Measurements from ENCODE around the gene PDS5B. TPM values are rescaled to one million over a fixed set of nuclear protein-coding genes. Genes with fewer than 3 reads are reported as not detected.
A peak's percentile ranks its signal among the peaks of the same experiment; 100 is the strongest.

Gene PDS5B
- total and polyA plus RNA-seq, 9 of the 15 experiments (the other 6 are each of a cell fraction or from before 2014, with no cell fraction given): 6.2 to 23.7 (median 13.1) TPM

GRCh38 chr13:32781906-32782305, 195.7 kb downstream of the PDS5B start:
- POLR2A ChIA-PET: no interaction called here
- BruUV-seq (replicated peaks): no TSS peak
- Histone ChIP-seq H3K9me1 (ENCODE audit: control insufficient read depth, insufficient read depth, low read length) (no peaks in the 10 kb centered on the region), H3K4me3 (no peak overlapping the region), H3K9me3 (replicated peaks; ENCODE audit: control insufficient read depth, insufficient read depth, low read depth, low read length) (no peaks in the 10 kb centered on the region), H3K4me2 (ENCODE audit: insufficient read depth, low read length) (no peak overlapping the region), H3K27me3 (ENCODE audit: control insufficient read depth in 2 of 2, insufficient read depth in 2 of 2, low read length in 2 of 2) (no peaks in the 10 kb centered on the region), H4K20me1 (replicated peaks; ENCODE audit: control insufficient read depth, insufficient read depth, low read length) (no peaks in the 10 kb centered on the region), H2AFZ (ENCODE audit: low read depth, low read length) (no peak overlapping the region), H3K4me1 (replicated peaks in 1 of 2; ENCODE audit: control insufficient read depth in 2 of 2, insufficient read depth in 2 of 2, low read length in 2 of 2) (no peaks in the 10 kb centered on the region), H3K36me3 (ENCODE audit: control insufficient read depth, insufficient read depth, low read length) (peaks cover 2% of the 10 kb centered on the region; the same call in 1 of the 3 replicates), H3K79me2 (ENCODE audit: control insufficient read depth, insufficient read depth, low read length) (no peaks in the 10 kb centered on the region), H3K9ac (ENCODE audit: insufficient read depth in 1 of 2, low read depth in 2 of 2, low read length in 2 of 2) (no peak overlapping the region), H3K27ac (ENCODE audit: extremely low read depth, low read depth, low read length) (no peak overlapping the region)
- FAIRE-seq (no peak), DNase-seq (ENCODE audit: extremely low read depth in 1 of 4, low spot score in 3 of 4) (no peak), ATAC-seq (no peak)
- CTCF ChIA-PET (ENCODE audit: low intra/inter-chr PET ratio): no interaction called here
- intact Hi-C loops (cut with micrococcal nuclease): no loop called here
- TF ChIP-seq C11orf30 (IDR thresholded peaks at IDR 0.05; ENCODE audit: low read depth) (peak; percentile 35; the same call in 1 of the 2 replicates), ZNF316 (IDR thresholded peaks at IDR 0.05) (peak; percentile 78), ATF1 (CRISPR knock-in tag; IDR thresholded peaks at IDR 0.05) (no peak), ATF1 (tag; IDR thresholded peaks at IDR 0.05) (no peak)
- in situ Hi-C loops (cut with MboI): no loop called here
- 87% methylated on average over 2 of the region's 2 CpGs for WGBS (ENCODE audit: insufficient coverage, low coverage, missing lambda C conversion rate)

- Histone ChIP-seq H3K4me2 (ENCODE audit: insufficient read depth, low read length) (no peak overlapping the region), H3K9me1 (ENCODE audit: control insufficient read depth, insufficient read depth, low read length) (no peaks in the 10 kb centered on the region), H3K27ac (ENCODE audit: extremely low read depth, low read depth, low read length) (no peak overlapping the region), H3K9ac (ENCODE audit: insufficient read depth in 1 of 2, low read depth in 2 of 2, low read length in 2 of 2) (no peak overlapping the region), H3K9me3 (replicated peaks; ENCODE audit: control insufficient read depth, insufficient read depth, low read depth, low read length) (no peaks in the 10 kb centered on the region), H3K36me3 (ENCODE audit: control insufficient read depth, insufficient read depth, low read length) (peaks cover 2% of the 10 kb centered on the region; the same call in 1 of the 3 replicates), H4K20me1 (replicated peaks; ENCODE audit: control insufficient read depth, insufficient read depth, low read length) (no peaks in the 10 kb centered on the region), H3K79me2 (ENCODE audit: control insufficient read depth, insufficient read depth, low read length) (no peaks in the 10 kb centered on the region), H2AFZ (ENCODE audit: low read depth, low read length) (no peak overlapping the region), H3K4me3 (no peak overlapping the region), H3K27me3 (ENCODE audit: control insufficient read depth in 2 of 2, insufficient read depth in 2 of 2, low read length in 2 of 2) (no peaks in the 10 kb centered on the region), H3K4me1 (replicated peaks in 1 of 2; ENCODE audit: control insufficient read depth in 2 of 2, insufficient read depth in 2 of 2, low read length in 2 of 2) (no peaks in the 10 kb centered on the region)
- in situ Hi-C loops (cut with MboI) (no loop called here), intact Hi-C loops (cut with micrococcal nuclease) (no loop called here)
- DNase-seq (ENCODE audit: extremely low read depth in 1 of 4, low spot score in 3 of 4) (no peak), FAIRE-seq (no peak), ATAC-seq (no peak)
- WGBS (ENCODE audit: insufficient coverage, low coverage, missing lambda C conversion rate): 11% methylated on average over 3 of the region's 3 CpGs
- no TSS peak for BruUV-seq (replicated peaks)
- CTCF ChIA-PET (ENCODE audit: low intra/inter-chr PET ratio): no interaction called here
- POLR2A ChIA-PET: interaction anchor here (0.6 kb wide), 1 partner anchor 128 kb away, joined by 3 read pairs; no protein-coding TSS in a partner anchor
- no peak for TF ChIP-seq CREM (IDR thresholded peaks at IDR 0.05; ENCODE audit: low read depth)
- TF ChIP-seq ARID2 (IDR thresholded peaks at IDR 0.05): no peak
- no peak for TF ChIP-seq HOMEZ (CRISPR knock-in tag; IDR thresholded peaks at IDR 0.05)
- TF ChIP-seq ZNF57 (CRISPR knock-in tag; IDR thresholded peaks at IDR 0.05): no peak
- no peak for TF ChIP-seq HMG20A (CRISPR knock-in tag; conservative IDR thresholded peaks at IDR 0.05)
- no peak for TF ChIP-seq TARDBP (IDR thresholded peaks at IDR 0.05)
- no peak for TF ChIP-seq TEAD1 (CRISPR knock-in tag; IDR thresholded peaks at IDR 0.05)
- no peak for TF ChIP-seq SFPQ (IDR thresholded peaks at IDR 0.05; ENCODE audit: low read depth, low read length)
- no peak for TF ChIP-seq ZEB2 (IDR thresholded peaks at IDR 0.05)
- TF ChIP-seq NCOA2 (IDR thresholded peaks at IDR 0.05; ENCODE audit: partially characterized antibody in 2 of 2): no peak
Measured at GRCh38 chr13:32783067-32783466, 196.8 kb downstream of the PDS5B start.
